Stimulated activated CD4-positive, alpha-beta T cell treated with anti-CD3 and anti-CD28 coated beads, Interleukin-12 subunit alpha, Interleukin-12 subunit beta, amount 100 ng/mL, for 48 hours (primary cell): ENCODE results near the gene ARMC2.
"Not testable (repeated sequence)": the region's sequence is repeated elsewhere in the genome, so short reads cannot be mapped to it uniquely, and the experiment has no call there.

Experiments used
- DNase-seq, 3 donors: peaks; one replicate each; pipeline ENCODE4 v3.0.0-alpha.2; 2020; ENCODE audit warnings: low read depth in 2 of 3, low spot score in 1 of 3

Gene ARMC2

GRCh38 chr6:108868647-108869046 lies 20.4 kb downstream of the ARMC2 start:
- DNase-seq: no peak

- DNase-seq: no peak
These were observed 21.7 kb downstream of the ARMC2 start for GRCh38 chr6:108869876-108870275.

DNA sequence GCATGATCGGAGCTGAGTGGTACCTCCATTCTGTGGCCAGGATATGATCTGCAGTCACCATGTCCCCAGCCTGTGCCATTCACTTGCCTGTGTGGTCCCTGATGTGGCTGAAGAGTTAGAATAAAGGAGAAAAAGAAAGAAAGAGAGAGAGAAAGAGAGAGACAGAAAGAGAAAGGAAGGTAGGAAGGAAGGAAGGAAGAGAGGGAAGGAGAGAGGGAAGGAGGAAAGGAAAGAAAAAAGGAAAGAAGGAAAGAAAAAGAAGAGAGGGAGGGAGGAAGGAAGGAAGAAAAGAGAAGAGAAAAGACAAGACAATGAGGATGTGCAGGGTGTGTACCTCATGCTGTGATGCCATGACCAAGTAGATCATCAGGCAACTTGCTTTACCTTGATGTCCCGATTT lies 22.1 kb downstream of the ARMC2 start:
- no peak for DNase-seq

DNA sequence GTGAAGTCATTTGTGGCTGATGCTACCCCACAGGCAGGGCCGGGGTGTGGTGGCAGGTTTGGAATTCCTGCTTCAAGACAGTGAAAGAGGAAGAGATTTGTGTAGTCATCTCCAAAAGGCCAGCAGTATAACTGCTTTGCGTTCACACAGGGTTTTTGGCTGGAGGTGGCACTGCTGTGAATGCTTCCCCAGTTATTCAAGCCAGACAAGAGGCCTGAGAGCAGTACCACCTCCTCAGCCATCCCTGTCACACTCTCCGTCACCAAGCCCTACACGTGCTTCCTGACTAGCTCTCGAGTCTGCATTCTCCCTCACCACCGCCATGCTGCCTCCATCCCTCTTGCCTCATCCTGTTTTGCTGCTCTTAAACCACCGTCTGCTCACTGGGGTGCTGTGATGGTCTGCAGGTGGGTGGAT lies 23.9 kb downstream of the ARMC2 start:
- no peak for DNase-seq

DNA sequence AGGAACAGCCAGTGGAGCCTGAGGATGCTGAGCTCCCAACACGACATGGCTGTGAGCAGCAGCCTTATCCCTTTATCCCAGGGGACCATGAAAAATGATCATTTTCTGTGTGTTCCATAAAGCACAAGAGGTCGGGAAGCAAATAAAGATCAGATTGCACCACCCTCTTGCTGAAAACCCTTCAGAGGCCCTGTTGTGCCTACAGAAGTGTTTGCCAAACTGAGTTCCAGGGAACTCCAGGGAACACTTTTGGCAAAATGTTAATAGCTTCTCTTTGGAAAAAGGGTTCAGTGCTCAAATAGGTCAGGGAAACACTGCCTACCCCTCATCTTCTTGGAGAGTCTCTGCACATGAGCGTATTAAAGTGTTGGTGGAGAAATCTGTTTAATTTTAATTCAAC lies 24.4 kb downstream of the ARMC2 start:
- no peak for DNase-seq

DNA sequence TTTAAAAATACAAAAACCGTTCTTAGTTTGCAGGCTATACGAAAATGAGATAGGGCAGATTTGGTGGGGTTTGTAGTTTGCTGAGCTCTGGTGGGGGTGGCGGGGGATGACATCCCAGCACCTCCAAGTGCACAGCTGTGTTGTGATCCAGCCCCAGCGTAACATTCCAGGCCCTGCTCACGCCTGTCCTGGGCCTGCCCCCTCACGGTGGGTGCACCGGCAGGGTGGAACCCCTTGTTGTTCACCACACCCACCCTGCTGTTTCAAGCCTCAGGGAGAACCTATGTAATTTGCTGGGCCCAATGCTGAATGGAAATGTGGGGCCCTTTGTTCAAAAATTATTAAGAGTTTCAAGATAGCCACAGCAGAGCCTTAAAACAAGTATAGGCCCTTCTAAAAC lies 25.0 kb downstream of the ARMC2 start:
- DNase-seq: no peak

- DNase-seq: no peak
These were observed 25.7 kb downstream of the ARMC2 start for GRCh38 chr6:108873971-108874370.

DNA sequence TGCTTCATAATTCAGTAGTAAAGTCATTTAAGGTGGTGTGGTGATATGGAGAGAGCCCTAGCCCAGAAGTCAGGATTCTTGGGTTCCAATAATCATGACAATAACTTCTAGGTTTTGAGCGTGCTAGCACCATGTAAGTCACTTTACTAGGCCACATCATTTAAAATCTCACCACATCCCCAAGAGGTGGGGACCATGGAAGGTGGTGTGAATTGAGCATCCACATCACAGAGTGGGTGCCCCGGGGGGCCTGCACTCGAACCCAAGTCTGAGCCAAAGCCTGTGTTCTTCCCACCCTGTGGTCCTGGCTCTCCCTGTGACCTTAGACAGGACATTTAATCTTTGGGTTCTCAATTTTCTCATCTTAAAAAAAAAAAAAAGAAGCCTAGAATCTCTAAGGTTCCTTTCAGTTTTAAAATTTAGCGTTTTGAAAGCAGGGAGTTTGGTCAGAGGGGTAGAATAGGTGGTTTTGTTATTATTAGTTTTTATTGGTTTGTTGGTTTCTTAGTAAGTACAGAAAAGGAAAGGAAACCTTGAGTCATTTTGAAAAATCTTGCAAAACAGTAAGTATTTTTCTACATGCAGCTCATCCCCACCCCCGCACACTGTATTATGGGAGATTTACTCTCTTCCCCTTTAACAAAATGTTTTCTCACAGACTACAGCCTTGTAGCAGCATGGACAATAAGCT lies 26.4 kb downstream of the ARMC2 start:
- peak; percentile 23 to 65 (median 34) for DNase-seq

DNA sequence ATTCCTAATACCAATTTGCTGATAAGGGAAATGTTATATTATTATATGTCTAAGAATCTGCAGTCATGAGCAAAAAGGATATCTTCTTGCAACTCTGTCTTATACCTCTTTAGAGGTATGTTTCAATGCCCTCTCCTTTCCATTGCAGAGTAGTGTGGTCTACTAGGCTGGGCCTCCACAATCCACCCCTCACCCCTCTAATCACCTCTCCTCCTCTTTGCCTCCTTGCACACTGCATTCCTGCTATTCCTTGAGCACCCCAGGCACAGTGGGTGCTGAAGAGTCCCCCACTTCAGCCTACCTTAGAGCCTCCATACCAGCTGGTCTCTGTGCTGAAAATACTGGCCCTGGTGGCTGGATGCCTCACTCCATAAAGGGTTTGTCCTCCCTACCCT lies 26.9 kb downstream of the ARMC2 start:
- no peak for DNase-seq

- no peak for DNase-seq
These were observed 29.0 kb downstream of the ARMC2 start for GRCh38 chr6:108877046-108877751.

- DNase-seq: no peak
These were observed 30.7 kb downstream of the ARMC2 start for GRCh38 chr6:108878942-108879341.

- no peak for DNase-seq
These were observed 35.0 kb downstream of the ARMC2 start for GRCh38 chr6:108883172-108883571.

- no peak for DNase-seq
These were observed 36.2 kb downstream of the ARMC2 start for GRCh38 chr6:108884211-108885059.

DNA sequence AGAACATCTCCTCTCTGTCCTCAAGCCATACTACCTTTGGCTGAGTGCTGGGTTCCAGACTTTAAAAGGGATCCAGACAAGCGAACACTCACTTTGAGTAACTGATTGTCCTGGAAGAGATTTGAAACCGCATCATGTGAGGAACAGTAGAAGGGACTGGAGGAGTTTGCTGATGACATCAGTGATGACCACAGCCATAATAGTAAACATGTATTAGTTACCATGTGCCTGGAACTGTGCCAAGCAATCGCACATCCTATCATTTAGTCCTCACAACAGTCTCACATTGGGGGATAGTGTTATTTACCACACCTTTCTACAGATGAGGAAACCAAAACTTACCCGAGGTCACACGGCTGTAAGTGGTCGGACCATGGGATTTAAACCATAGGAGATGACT lies 39.8 kb downstream of the ARMC2 start:
- DNase-seq: no peak

GRCh38 chr6:108888745-108889144 lies 40.5 kb downstream of the ARMC2 start:
- no peak for DNase-seq

DNA sequence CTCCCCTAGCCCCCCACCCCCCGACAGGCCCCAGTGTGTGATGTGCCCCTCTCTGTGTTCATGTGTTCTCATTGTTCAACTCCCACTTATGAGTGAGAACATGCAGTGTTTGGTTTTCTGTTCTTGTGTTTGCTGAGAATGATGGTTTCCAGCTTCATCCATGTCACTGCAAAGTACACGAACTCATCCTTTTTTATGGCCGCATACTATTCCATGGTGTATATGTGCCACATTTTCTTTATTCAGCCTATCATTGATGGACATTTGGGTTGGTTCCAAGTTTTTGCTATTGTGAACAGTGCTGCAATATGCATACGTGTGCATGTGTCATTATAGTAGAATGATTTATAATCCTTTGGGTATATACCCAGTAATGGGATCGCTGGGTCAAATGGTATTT lies 42.7 kb downstream of the ARMC2 start:
- not testable (repeated sequence) for DNase-seq

- no peak for DNase-seq
These were observed 47.3 kb downstream of the ARMC2 start for GRCh38 chr6:108895571-108895970.

- no peak for DNase-seq
These were observed 48.0 kb downstream of the ARMC2 start for GRCh38 chr6:108896111-108896661.

- no peak for DNase-seq
These were observed 49.1 kb downstream of the ARMC2 start for GRCh38 chr6:108897371-108897770.

DNA sequence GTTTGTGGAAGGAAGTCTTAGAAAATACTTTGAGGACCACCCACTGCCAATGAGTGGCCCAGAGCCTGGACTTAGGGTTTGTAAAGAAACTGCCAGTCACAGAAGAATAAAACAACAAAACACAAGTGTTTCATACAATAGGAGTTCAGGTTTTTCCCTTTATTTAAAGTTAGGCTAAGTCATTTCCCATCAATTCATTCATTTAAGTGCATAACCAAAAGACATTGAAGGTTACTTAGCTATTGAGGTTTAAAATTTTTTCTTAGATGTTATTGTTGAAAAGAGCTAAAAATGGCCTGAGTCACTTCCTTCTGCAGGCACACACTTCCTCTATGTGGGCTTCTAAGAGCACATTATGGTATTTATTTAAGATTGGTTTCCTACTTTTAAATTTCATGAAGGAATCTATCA lies 54.2 kb downstream of the ARMC2 start:
- DNase-seq: no peak

- DNase-seq: no peak
These were observed 55.6 kb downstream of the ARMC2 start for GRCh38 chr6:108903796-108904195.

- DNase-seq: no peak
These were observed 56.5 kb downstream of the ARMC2 start for GRCh38 chr6:108904741-108905140.
